Trophoblast cell (in vitro differentiated cells and primary cell): Measurements from ENCODE around the gene IFNLR1.
A peak's percentile ranks its signal among the peaks of the same experiment; 100 is the strongest.

Source experiments
- DNase-seq, 2 donors: peaks; one replicate each; pipeline ENCODE4 v3.0.0-alpha.2; 2016
- H2AFZ ChIP-seq: 2 replicates; pipeline ENCODE4 v1.6.1; 2013; ENCODE audit warnings: low read length, moderate library complexity, mild to moderate bottlenecking; ENCODE audit not compliant: insufficient read depth, poor library complexity
- H2AK5ac ChIP-seq: 2 replicates; pipeline ENCODE4 v1.6.1; 2013; ENCODE audit warnings: mild to moderate bottlenecking, low read length
- H2BK120ac ChIP-seq: 2 replicates; pipeline ENCODE4 v1.6.1; 2013; ENCODE audit warnings: low read length, mild to moderate bottlenecking, moderate library complexity; ENCODE audit not compliant: insufficient read depth, poor library complexity
- H2BK12ac ChIP-seq: 2 replicates; pipeline ENCODE4 v1.6.1; 2013; ENCODE audit warnings: mild to moderate bottlenecking, low read length, moderate library complexity
- H2BK5ac ChIP-seq: 2 replicates; pipeline ENCODE4 v1.6.1; 2013; ENCODE audit warnings: low read length, low read depth, moderate library complexity, mild to moderate bottlenecking; ENCODE audit not compliant: poor library complexity
- H3K14ac ChIP-seq: 2 replicates; pipeline ENCODE4 v1.6.1; 2013; ENCODE audit warnings: mild to moderate bottlenecking, low read length
- H3K18ac ChIP-seq: 2 replicates; pipeline ENCODE4 v1.6.1; 2013; ENCODE audit warnings: mild to moderate bottlenecking, low read length
- H3K23ac ChIP-seq: 2 replicates; pipeline ENCODE4 v1.6.1; 2013; ENCODE audit warnings: low read length
- H3K27ac ChIP-seq: 2 replicates; pipeline ENCODE4 v1.5.1; 2013; ENCODE audit warnings: low read depth, mild to moderate bottlenecking, inconsistent platforms, low read length, moderate library complexity
- H3K27me3 ChIP-seq: 2 replicates; pipeline ENCODE4 v1.6.1; 2013; ENCODE audit warnings: inconsistent platforms, mild to moderate bottlenecking, low read length, moderate library complexity; ENCODE audit not compliant: insufficient read depth
- H3K36me3 ChIP-seq, 2 experiments: 1 replicate in 1 of 2; 2 replicates in 1 of 2; pipeline ENCODE4 v1.6.1; 2013; ENCODE audit warnings: low read length in 2 of 2, mild to moderate bottlenecking in 2 of 2, moderate library complexity in 1 of 2; ENCODE audit not compliant: insufficient read depth in 2 of 2, control insufficient read depth in 1 of 2
- H3K4ac ChIP-seq: 2 replicates; pipeline ENCODE4 v1.6.1; 2013; ENCODE audit warnings: low read depth, mild to moderate bottlenecking, low read length, moderate library complexity
- H3K4me1 ChIP-seq, 2 experiments: 1 replicate in 1 of 2; 2 replicates in 1 of 2; pipeline ENCODE4 v1.6.1; 2013; ENCODE audit warnings: low read length in 2 of 2, mild to moderate bottlenecking in 2 of 2, moderate library complexity in 1 of 2; ENCODE audit not compliant: insufficient read depth in 2 of 2, control insufficient read depth in 1 of 2
- H3K4me2 ChIP-seq: 2 replicates; pipeline ENCODE4 v1.6.1; 2013; ENCODE audit warnings: inconsistent platforms, mild to moderate bottlenecking, low read length, moderate library complexity
- H3K4me3 ChIP-seq: 2 replicates; pipeline ENCODE4 v1.5.1; 2013; ENCODE audit warnings: mild to moderate bottlenecking, low read depth, low read length, inconsistent platforms
- H3K79me1 ChIP-seq: one replicate; pipeline ENCODE4 v1.6.1; 2013; ENCODE audit warnings: low read length
- H3K79me2 ChIP-seq: 2 replicates; pipeline ENCODE4 v1.6.1; 2013; ENCODE audit warnings: low read length, mild to moderate bottlenecking; ENCODE audit not compliant: control insufficient read depth, insufficient read depth, poor library complexity
- H3K9ac ChIP-seq: 2 replicates; pipeline ENCODE4 v1.6.1; 2013; ENCODE audit warnings: mild to moderate bottlenecking, low read length
- H3K9me3 ChIP-seq: 2 replicates; pipeline ENCODE4 v1.6.1; 2013; ENCODE audit warnings: low read depth, mild to moderate bottlenecking, control low read depth, inconsistent platforms, low read length; ENCODE audit not compliant: insufficient read depth
- H4K12ac ChIP-seq: 2 replicates; pipeline ENCODE4 v1.6.1; 2013; ENCODE audit warnings: low read depth, mild to moderate bottlenecking, low read length, moderate library complexity
- H4K8ac ChIP-seq: 2 replicates; pipeline ENCODE4 v1.6.1; 2013; ENCODE audit warnings: low read depth, mild to moderate bottlenecking, low read length, moderate library complexity
- H4K91ac ChIP-seq: one replicate; pipeline ENCODE4 v1.6.1; 2013; ENCODE audit warnings: low read depth, mild to moderate bottlenecking, low read length, moderate library complexity
- WGBS: extraction: QIAGEN DNeasy Blood & Tissue Kit; methylation state at CpG from one replicate; pipeline ENCODE4 v1.1.7; 2013; ENCODE audit warnings: missing lambda C conversion rate; ENCODE audit not compliant: insufficient read length, insufficient coverage; ENCODE audit errors: extremely low coverage; 5-methylcytosine and 5-hydroxymethylcytosine counted together

Gene IFNLR1

DNA sequence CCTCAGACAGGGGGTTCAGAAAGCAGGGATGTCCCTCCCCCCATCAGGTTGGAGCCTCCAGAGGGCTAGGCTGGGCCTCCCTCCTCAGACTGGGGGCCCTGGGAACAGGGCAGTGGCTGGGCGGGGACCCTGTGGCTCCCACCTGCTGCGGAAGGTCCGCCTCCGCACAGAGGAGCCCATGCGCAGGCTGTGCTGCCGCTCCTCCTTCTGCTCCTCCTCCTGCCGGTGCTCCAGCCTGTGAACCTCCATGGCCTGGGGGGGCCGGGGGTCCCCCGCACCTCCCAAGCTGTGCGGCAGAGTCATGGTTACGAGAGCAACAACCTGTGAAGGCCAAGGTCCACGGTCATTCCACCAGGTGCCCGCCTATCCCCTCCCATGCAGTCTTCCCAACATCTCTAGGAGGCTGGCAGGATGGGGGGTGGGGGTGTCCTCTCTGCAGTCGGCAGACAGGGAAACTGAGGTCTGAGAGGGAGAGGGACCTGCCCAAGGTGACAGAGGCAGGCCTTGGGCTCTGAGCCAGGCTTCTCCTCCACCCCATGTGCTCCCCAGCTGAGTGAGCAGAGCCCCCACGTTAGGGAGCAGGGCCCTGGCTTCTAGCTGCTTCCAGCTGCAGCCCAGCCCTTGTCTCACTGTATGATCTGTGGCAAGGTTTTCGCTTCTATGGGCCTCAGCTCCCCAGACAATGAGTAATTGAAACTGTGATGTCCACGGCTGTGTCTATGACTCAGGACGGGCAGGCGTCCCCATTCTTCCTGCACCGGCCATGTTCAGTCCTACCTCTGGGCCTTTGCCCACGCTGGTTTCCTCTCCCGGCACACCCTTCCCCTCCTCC is 78.5 kb downstream of the IFNLR1 start:
- Histone ChIP-seq H2AFZ (no peak overlapping the region), H3K36me3 (no peaks in the 10 kb centered on the region), H3K18ac (no peak overlapping the region), H3K79me2 (no peaks in the 10 kb centered on the region), H2BK12ac (peak overlapping the region; percentile 46), H3K4ac (no peak overlapping the region), H3K23ac (no peak overlapping the region), H4K8ac (peak overlapping the region; percentile 19), H3K79me1 (peaks cover 2% of the 10 kb centered on the region), H3K4me2 (no peak overlapping the region), H3K27me3 (no peaks in the 10 kb centered on the region), H2BK5ac (no peak overlapping the region), H3K4me1 (peaks cover 3 to 11% of the 10 kb centered on the region in 2 experiments), H3K14ac (peak overlapping the region; percentile 34), H3K9me3 (peaks cover 4% of the 10 kb centered on the region), H4K12ac (no peak overlapping the region), H4K91ac (peak overlapping the region; percentile 59), H2BK120ac (no peak overlapping the region), H2AK5ac (peak overlapping the region; percentile 2), H3K4me3 (no peak overlapping the region), H3K9ac (no peak overlapping the region), H3K27ac (no peak overlapping the region)
- no CpG with 5 or more reads among the region's 22 CpGs for WGBS
- DNase-seq = peak in 1 of 2 donors; percentile 59

DNA sequence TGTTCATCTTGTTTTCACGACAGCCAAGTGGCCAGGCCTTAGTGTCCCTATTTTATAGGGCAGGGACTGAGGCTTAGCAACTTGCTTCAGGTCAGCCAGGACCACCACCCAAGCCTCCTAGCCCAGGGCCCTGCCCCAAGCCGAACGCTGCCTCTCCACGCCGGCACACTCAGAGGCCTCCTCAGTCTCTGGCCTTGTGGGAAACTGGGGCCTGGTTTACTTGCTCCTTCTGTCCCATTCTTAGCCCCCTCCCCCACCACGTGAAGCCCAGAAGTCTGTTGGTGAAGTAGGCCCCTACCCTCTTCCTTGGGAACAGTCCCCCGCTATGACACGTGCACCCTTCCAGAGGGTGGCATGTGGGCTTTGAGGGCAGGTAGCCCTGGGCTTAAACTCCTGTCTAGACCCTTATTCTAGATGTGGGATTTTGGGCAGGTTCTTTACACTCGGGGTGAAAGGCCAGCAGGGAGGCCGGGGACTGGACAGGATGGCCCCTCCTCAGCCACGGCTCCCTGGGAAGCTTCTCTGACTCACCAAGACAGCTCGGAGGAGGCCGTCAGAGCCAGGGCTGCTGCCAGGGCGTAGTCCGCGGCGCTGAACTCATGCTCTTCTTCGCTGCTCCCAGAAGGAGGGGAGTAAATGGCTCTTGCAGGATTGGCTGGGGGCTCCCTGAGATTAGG is 79.5 kb downstream of the IFNLR1 start:
- H2BK12ac ChIP-seq = no peak overlapping the region
- H2AK5ac ChIP-seq = no peak overlapping the region
- H3K14ac ChIP-seq = no peak overlapping the region
- H4K12ac ChIP-seq = no peak overlapping the region
- peaks cover 4% of the 10 kb centered on the region for H3K9me3 ChIP-seq
- no peak overlapping the region for H2AFZ ChIP-seq
- no peak overlapping the region for H3K9ac ChIP-seq
- no peak overlapping the region for H2BK120ac ChIP-seq
- no peak overlapping the region for H3K4me2 ChIP-seq
- H3K18ac ChIP-seq = no peak overlapping the region
- H4K91ac ChIP-seq = peak overlapping the region; percentile 59
- H3K36me3 ChIP-seq = no peaks in the 10 kb centered on the region
- H2BK5ac ChIP-seq = no peak overlapping the region
- no peak for DNase-seq
- peaks cover 2% of the 10 kb centered on the region for H3K79me1 ChIP-seq
- no peak overlapping the region for H3K4ac ChIP-seq
- H3K4me1 ChIP-seq = peaks cover 3 to 11% of the 10 kb centered on the region in 2 experiments
- no peak overlapping the region for H3K27ac ChIP-seq
- no peak overlapping the region for H3K4me3 ChIP-seq
- no peaks in the 10 kb centered on the region for H3K27me3 ChIP-seq
- no peaks in the 10 kb centered on the region for H3K79me2 ChIP-seq
- no CpG with 5 or more reads among the region's 18 CpGs for WGBS
- no peak overlapping the region for H3K23ac ChIP-seq
- peak overlapping the region; percentile 1 for H4K8ac ChIP-seq

DNA sequence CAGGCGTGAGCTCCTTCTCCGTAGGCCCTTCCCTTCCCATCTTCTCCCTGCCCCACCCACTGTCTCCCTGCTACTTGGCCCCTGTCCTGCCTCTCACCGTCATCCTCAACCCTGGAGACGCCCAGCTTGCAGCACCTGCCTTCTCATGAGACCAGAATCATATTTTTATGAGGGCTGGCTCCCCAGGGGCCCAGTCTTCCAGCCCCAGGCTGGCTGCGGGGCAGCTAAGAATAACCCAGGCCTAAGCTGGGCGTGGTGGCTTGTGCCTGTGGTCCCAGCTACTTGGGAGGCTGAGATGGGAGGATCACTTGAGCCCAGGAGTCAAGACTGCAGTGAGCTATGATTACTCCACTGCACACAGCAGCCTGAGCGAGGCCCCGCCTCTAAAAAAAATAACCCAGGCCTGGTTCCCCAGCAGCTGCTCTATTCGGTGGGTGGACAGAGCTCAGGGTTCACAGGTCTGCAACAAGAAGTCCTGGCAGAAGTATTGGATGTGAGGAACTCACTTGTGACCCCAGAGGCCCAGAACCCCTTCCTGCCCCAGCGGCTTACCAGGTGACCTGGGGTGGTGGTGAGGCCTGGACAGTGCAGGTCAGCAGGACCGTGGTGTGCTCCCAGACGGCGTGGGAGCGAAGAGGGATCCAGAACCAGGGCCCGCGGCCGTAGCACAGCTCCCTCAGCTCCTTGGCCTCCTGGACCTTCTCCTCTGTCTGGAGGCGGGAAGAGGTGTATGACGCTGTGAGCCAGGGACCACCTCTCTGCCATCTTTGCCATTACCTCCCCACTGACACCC is 81.5 kb downstream of the IFNLR1 start:
- Histone ChIP-seq H3K9ac (no peak overlapping the region), H3K9me3 (peaks cover 4% of the 10 kb centered on the region), H2BK12ac (no peak overlapping the region), H3K27ac (no peak overlapping the region), H3K4ac (no peak overlapping the region), H3K27me3 (no peaks in the 10 kb centered on the region), H3K14ac (no peak overlapping the region), H3K4me3 (no peak overlapping the region), H2AK5ac (no peak overlapping the region), H3K18ac (no peak overlapping the region), H3K79me2 (no peaks in the 10 kb centered on the region), H3K23ac (no peak overlapping the region), H2BK5ac (no peak overlapping the region), H4K12ac (no peak overlapping the region), H4K91ac (no peak overlapping the region), H3K79me1 (peaks cover 2% of the 10 kb centered on the region), H4K8ac (no peak overlapping the region), H3K4me2 (no peak overlapping the region), H2BK120ac (no peak overlapping the region), H3K4me1 (peaks cover 3 to 11% of the 10 kb centered on the region in 2 experiments), H2AFZ (no peak overlapping the region), H3K36me3 (no peaks in the 10 kb centered on the region)
- no CpG with 5 or more reads among the region's 19 CpGs for WGBS
- no peak for DNase-seq

- Histone ChIP-seq H4K91ac (no peak overlapping the region), H3K9me3 (no peaks in the 10 kb centered on the region), H3K14ac (no peak overlapping the region), H2AK5ac (no peak overlapping the region), H3K27me3 (no peaks in the 10 kb centered on the region), H3K36me3 (no peaks in the 10 kb centered on the region), H3K9ac (no peak overlapping the region), H2BK120ac (no peak overlapping the region), H3K4me3 (no peak overlapping the region), H2BK12ac (no peak overlapping the region), H3K18ac (no peak overlapping the region), H2BK5ac (no peak overlapping the region), H3K4me2 (no peak overlapping the region), H2AFZ (no peak overlapping the region), H4K8ac (no peak overlapping the region), H3K27ac (no peak overlapping the region), H3K79me2 (no peaks in the 10 kb centered on the region), H3K79me1 (peaks cover 2% of the 10 kb centered on the region), H3K23ac (no peak overlapping the region), H4K12ac (no peak overlapping the region), H3K4ac (no peak overlapping the region), H3K4me1 (peaks cover 3 to 11% of the 10 kb centered on the region in 2 experiments)
- WGBS = no CpG with 5 or more reads among the region's 7 CpGs
- DNase-seq = no peak
Measured at GRCh38 chr1:24104854-24105253, 82.2 kb downstream of the IFNLR1 start.
